HFFc6 (cell line): ENCODE data around the gene GZMM. TPM values are rescaled to one million over a fixed set of nuclear protein-coding genes. Genes with fewer than 3 reads are reported as not detected.

Experiments used
- DNase-seq: peaks from one replicate; pipeline ENCODE4 v3.0.0-alpha.2; 2018
- H3K27ac Mint-ChIP-seq: 2 replicates; pipeline ENCODE4 v1.8.0; 2020; ENCODE audit warnings: mild to moderate bottlenecking, mixed read lengths
- H3K27me3 Mint-ChIP-seq: 2 replicates; pipeline ENCODE4 v1.8.0; 2021; ENCODE audit warnings: mild to moderate bottlenecking, moderate library complexity, mixed read lengths; ENCODE audit not compliant: insufficient read depth
- H3K36me3 Mint-ChIP-seq: 2 replicates; pipeline ENCODE4 v1.8.0; 2021; ENCODE audit warnings: low read depth, mixed read lengths
- H3K4me1 Mint-ChIP-seq: 2 replicates; pipeline ENCODE4 v1.8.0; 2020; ENCODE audit warnings: low read depth, mixed read lengths
- H3K4me3 Mint-ChIP-seq: 2 replicates; pipeline ENCODE4 v1.8.0; 2020; ENCODE audit warnings: mild to moderate bottlenecking, moderate library complexity, mixed read lengths
- H3K9me3 Mint-ChIP-seq: 2 replicates; pipeline ENCODE4 v1.8.0; 2020; ENCODE audit warnings: mild to moderate bottlenecking, mixed read lengths
- total RNA-seq, 6 experiments: library from RNA; stranded (reverse); fragmentation: NEBNext Ultra II Directional; extraction: Animal tissue kit (Norgen Biotek cat#: 25700); gene quantifications; 2 replicates in 1 of 6; 3 replicates in 5 of 6; pipeline ENCODE4 v1.2.3, GENCODE V29; 2021
- TF ChIP-seq, protein P1 (sequence below): fragments of 200-600 bp; sonication (generic); IDR thresholded peaks from 2 replicates; pipeline ENCODE4 v1.5.0; 2021; ENCODE audit warnings: antibody characterized with exemption, mild to moderate bottlenecking

The GZMM gene
- total RNA-seq, 6 experiments from 2014 or later, result 0.24 TPM; not detected in 5

DNA sequence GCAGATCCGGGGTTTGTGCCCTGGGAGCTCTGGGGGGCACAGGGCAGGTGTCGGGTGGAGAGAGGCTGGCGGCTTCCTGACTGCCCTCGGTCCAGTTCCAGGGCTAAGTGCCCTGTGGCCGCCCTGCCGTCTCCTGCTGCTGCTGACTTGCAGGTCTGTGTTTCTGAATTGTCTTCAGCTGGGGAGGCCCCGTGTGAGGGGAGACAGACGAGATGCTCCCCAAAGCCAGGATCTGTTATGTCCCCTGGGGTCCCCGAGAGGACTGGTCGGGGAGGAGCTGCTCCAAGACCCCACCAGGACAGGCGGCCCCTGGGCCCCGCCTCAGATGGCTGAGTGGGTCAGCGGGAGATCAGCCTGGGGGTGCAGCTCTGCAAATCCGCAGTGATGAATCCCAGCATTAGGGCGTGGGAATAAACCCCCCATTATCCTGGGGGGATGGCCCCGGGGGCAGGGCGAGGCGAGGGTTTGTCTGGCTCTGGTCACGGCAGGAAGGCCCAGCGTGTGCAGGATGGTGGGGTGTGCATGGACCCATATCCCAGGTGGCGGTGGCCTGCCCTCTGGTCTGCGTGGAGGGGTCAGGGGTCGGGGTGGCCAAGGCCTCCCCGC lies 50.5 kb downstream of the GZMM start:
- TF ChIP-seq, protein P1, sequence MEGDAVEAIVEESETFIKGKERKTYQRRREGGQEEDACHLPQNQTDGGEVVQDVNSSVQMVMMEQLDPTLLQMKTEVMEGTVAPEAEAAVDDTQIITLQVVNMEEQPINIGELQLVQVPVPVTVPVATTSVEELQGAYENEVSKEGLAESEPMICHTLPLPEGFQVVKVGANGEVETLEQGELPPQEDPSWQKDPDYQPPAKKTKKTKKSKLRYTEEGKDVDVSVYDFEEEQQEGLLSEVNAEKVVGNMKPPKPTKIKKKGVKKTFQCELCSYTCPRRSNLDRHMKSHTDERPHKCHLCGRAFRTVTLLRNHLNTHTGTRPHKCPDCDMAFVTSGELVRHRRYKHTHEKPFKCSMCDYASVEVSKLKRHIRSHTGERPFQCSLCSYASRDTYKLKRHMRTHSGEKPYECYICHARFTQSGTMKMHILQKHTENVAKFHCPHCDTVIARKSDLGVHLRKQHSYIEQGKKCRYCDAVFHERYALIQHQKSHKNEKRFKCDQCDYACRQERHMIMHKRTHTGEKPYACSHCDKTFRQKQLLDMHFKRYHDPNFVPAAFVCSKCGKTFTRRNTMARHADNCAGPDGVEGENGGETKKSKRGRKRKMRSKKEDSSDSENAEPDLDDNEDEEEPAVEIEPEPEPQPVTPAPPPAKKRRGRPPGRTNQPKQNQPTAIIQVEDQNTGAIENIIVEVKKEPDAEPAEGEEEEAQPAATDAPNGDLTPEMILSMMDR, result no peak
- no peaks in the 10 kb centered on the region for H3K4me1 Mint-ChIP-seq
- no peak for DNase-seq
- H3K27ac Mint-ChIP-seq, result no peak overlapping the region
- no peaks in the 10 kb centered on the region for H3K36me3 Mint-ChIP-seq
- H3K4me3 Mint-ChIP-seq, result no peak overlapping the region
- no peaks in the 10 kb centered on the region for H3K9me3 Mint-ChIP-seq
- H3K27me3 Mint-ChIP-seq, result peaks cover 11% of the 10 kb centered on the region

DNA sequence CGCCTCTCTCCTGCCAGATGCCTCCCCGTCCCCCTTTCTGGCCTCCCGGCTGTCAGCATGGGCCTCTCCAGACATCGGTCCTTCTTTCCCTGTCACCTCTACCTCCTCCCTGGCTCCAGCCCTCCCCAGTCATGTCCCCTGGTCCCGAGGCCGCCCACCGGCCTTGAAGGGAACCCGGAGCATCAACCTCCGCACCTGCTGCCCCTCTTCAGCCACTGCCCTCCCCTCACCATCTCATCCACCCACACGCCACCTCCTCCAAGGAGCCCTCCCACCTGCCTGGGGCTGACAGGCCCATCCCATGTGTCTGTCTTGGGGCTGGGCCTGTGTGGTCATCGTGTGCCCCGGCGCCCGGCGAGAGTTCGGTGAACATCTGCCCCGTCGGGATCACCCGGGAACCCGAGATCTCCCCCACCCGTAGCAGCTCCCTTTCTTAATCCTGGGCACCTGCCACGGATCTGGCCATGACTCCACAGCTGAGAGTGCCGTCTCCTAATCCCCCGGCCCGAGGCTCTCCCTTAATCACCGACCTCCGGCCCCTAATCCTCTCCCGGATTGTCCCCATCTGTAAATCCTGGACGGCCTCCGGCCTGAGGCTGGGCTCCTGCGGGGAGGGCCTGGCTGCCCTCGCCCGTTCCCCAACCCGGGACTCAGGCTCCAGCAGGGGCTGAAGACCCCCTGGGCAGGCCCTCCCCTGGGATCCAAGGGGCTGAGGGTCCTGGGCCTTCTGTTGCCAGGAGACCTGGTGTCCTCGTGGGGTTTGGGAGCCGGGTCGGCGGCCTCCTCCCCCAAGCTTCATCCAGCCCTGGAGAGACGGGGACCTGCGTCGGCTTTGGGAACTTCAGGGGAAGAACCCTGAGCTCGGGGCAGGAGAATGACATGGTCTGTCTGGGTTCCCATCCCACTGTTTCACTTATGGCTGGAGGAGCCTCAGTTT lies 51.7 kb downstream of the GZMM start:
- no peaks in the 10 kb centered on the region for H3K36me3 Mint-ChIP-seq
- no peaks in the 10 kb centered on the region for H3K9me3 Mint-ChIP-seq
- H3K4me3 Mint-ChIP-seq, result no peak overlapping the region
- TF ChIP-seq, protein P1, result no peak
- DNase-seq, result no peak
- H3K4me1 Mint-ChIP-seq, result no peaks in the 10 kb centered on the region
- no peak overlapping the region for H3K27ac Mint-ChIP-seq
- H3K27me3 Mint-ChIP-seq, result peaks cover 15% of the 10 kb centered on the region

DNA sequence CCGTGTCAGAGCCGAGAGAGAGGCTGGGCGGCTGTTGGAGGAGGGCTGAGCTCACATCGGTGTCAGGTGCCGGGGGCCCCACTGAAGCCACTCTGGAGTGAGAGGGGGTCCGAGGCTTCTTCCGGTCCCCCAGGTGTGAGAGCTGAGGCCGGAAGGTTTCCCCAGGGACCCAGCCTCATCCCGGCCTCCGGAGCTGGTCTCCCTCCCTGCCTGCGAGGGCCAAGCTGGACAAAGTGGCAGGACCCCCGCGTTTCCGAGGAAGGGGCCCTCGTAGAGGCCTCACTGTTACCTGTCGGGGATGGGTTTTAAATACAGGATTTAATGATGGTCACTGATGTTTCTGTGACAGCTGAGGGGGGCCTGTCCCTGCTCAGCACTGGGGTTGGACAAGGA lies 52.4 kb downstream of the GZMM start:
- TF ChIP-seq, protein P1, result no peak
- peaks cover 17% of the 10 kb centered on the region for H3K27me3 Mint-ChIP-seq
- H3K27ac Mint-ChIP-seq, result no peak overlapping the region
- H3K36me3 Mint-ChIP-seq, result no peaks in the 10 kb centered on the region; the same call in 1 of the 2 replicates
- no peak overlapping the region for H3K4me3 Mint-ChIP-seq
- H3K4me1 Mint-ChIP-seq, result no peaks in the 10 kb centered on the region
- no peaks in the 10 kb centered on the region for H3K9me3 Mint-ChIP-seq
- DNase-seq, result no peak

DNA sequence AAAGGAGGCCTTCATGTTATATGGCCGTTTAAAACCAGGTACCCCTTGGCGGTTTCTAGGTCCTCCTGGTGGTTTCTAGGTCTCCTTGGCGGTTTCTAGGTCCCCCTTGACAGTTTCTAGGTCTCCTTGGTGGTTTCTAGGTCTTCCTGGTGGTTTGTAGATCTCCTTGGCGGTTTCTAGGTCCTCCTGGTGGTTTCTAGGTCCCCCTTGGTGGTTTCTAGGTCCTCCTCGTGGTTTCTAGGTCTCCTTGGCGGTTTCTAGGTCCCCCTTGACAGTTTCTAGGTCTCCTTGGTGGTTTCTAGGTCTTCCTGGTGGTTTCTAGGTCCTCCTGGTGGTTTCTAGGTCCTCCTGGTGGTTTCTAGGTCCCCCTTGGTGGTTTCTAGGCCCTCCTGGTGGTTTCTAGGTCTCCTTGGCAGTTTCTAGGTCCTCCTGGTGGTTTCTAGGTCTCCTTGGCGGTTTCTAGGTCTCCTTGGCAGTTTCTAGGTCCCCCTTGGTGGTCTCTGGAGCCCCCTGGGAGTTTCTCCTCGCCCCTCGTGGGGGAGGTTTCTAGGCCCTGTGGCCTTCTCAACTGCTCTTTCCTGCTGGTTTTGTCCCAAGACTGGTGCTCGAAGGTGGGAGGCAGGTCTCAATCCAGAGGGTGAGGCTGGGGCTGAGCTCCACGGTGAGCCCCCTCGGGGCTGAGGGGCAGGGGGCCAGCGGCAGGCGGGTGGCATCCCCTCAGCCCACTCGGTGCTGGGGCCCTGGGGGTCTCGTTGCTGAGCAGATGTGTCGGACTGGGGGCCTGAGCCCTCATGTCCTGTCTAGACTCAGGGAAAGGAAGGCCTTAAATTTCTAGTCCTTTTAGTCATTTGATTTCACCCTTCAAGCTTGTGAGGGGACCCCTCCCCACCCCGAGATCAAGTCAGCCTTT lies 53.8 kb downstream of the GZMM start:
- DNase-seq, result no peak
- H3K27me3 Mint-ChIP-seq, result peaks cover 15% of the 10 kb centered on the region
- H3K9me3 Mint-ChIP-seq, result 0 out of 2 replicates have a peak, but pooled peaks cover 4% of the 10 kb centered on the region
- H3K36me3 Mint-ChIP-seq, result peaks cover 4% of the 10 kb centered on the region; the same call in 1 of the 2 replicates
- H3K4me1 Mint-ChIP-seq, result no peaks in the 10 kb centered on the region
- H3K4me3 Mint-ChIP-seq, result no peak overlapping the region
- TF ChIP-seq, protein P1, result no peak
- no peak overlapping the region for H3K27ac Mint-ChIP-seq

Other genes starting within 250 kb of the GZMM start
- gene MIER2, start 199.3 kb upstream of the GZMM start, total RNA-seq, result 10 to 100 TPM; 31.7 to 42.2 (median 33.4) TPM
- gene C2CD4C, start 134.9 kb upstream of the GZMM start, total RNA-seq, result not detected
- not detected for gene SHC2, start 83.0 kb upstream of the GZMM start, total RNA-seq
- gene MADCAM1, start 47.6 kb upstream of the GZMM start, total RNA-seq, result under 1 TPM; 0.11 to 0.47 (median 0.21) TPM
- 10 to 100 TPM; 20.2 to 24.7 (median 21.1) TPM for gene TPGS1, start 36.6 kb upstream of the GZMM start, total RNA-seq
- gene CDC34, start 12.3 kb upstream of the GZMM start, total RNA-seq, result 10 to 100 TPM; 63.8 to 79.9 (median 64.6) TPM
- gene BSG, start 28.5 kb downstream of the GZMM start, total RNA-seq, result 100 to 1,000 TPM; 422 to 534 (median 465) TPM
- 1 to 10 TPM; 2.8 to 3.6 (median 3.1) TPM for gene HCN2, start 45.8 kb downstream of the GZMM start, total RNA-seq
- 10 to 100 TPM; 29.9 to 44.2 (median 34.7) TPM for gene POLRMT, start 89.5 kb downstream of the GZMM start, total RNA-seq
- gene FGF22, start 95.8 kb downstream of the GZMM start, total RNA-seq, result under 1 TPM in 2 of 6 experiments, not detected in 4; 0.17 to 0.18 TPM
- gene RNF126, start 119.2 kb downstream of the GZMM start, total RNA-seq, result 10 to 100 TPM; 35.8 to 39.2 (median 38.2) TPM
- 100 to 1,000 TPM in 3 of 6 experiments, 10 to 100 TPM in 3; 97.1 to 123 (median 101) TPM for gene FSTL3, start 132.3 kb downstream of the GZMM start, total RNA-seq
- gene PRSS57, start 151.4 kb downstream of the GZMM start, total RNA-seq, result not detected
- gene PALM, start 164.9 kb downstream of the GZMM start, total RNA-seq, result under 1 TPM in 2 of 6 experiments, not detected in 4; 0.14 to 0.15 TPM
- under 1 TPM in 2 of 6 experiments, not detected in 4; 0.05 to 0.07 TPM for gene MISP, start 207.1 kb downstream of the GZMM start, total RNA-seq